Heart right ventricle (tissue), 16 donors: ENCODE data around the gene RPS6KC1. TPM values are rescaled to one million over a fixed set of nuclear protein-coding genes. Genes with fewer than 3 reads are reported as not detected.

Experiments used
- ATAC-seq, 8 donors: fragments of 200-7000 bp; cut with Tn5 transposase; one replicate each; pipeline ENCODE4 v1.9.1; 2020; ENCODE audit warnings: mild to moderate bottlenecking in 8 of 8, moderate library complexity in 8 of 8, moderate number of reproducible peaks in 1 of 8
- DNase-seq, 2 donors: peaks; one replicate each; pipeline ENCODE4 v3.0.0-alpha.2; 2020
- H3K27ac ChIP-seq, 10 donors: fragments of 200-600 bp; sonication (generic) in 2 of 10; one replicate each; pipeline versions ENCODE4 v1.5.0 to v1.8.0; 2020 to 2022; ENCODE audit warnings: mild to moderate bottlenecking in 3 of 10
- H3K27me3 ChIP-seq, 7 donors: fragments of 200-600 bp; one replicate each; pipeline ENCODE4 v1.8.0; 2021 to 2022; ENCODE audit warnings: mild to moderate bottlenecking in 2 of 7
- H3K36me3 ChIP-seq, 9 donors: fragments of 200-600 bp; sonication (generic) in 1 of 9; one replicate each; pipeline versions ENCODE4 v1.5.0 to v1.8.0; 2020 to 2022; ENCODE audit warnings: mild to moderate bottlenecking in 2 of 9
- H3K4me1 ChIP-seq, 9 donors: fragments of 200-600 bp; sonication (generic) in 1 of 9; one replicate each; pipeline versions ENCODE4 v1.5.0 to v1.8.0; 2020 to 2022; ENCODE audit warnings: mild to moderate bottlenecking in 4 of 9
- H3K4me3 ChIP-seq, 10 donors: fragments of 200-600 bp; sonication (generic) in 2 of 10; one replicate each; pipeline versions ENCODE4 v1.5.0 to v1.8.0; 2020 to 2022; ENCODE audit warnings: mild to moderate bottlenecking in 7 of 10, moderate library complexity in 2 of 10
- H3K9me3 ChIP-seq, 11 donors: fragments of 200-600 bp in 10 of 11; sonication (generic) in 2 of 11; one replicate each; pipeline versions ENCODE4 v1.5.0 to v1.8.0; 2013 to 2022; ENCODE audit warnings: mild to moderate bottlenecking in 2 of 11, control low read depth in 1 of 11, moderate library complexity in 1 of 11
- WGBS, 2 donors: extraction: QIAGEN DNeasy Blood & Tissue Kit; methylation state at CpG; one replicate each; pipeline ENCODE4 v1.1.7; 2013; ENCODE audit warnings: inconsistent platforms in 1 of 2; 5-methylcytosine and 5-hydroxymethylcytosine counted together
- intact Hi-C, 10 donors: fragments of 100-400 bp; cut with DNase I; formaldehyde crosslinking; loops; one replicate each; pipeline versions ENCODE4 v1.11.1 to v1.14.2; 2022
- long read RNA-seq, 3 donors: library from polyadenylated mRNA; unstranded; transcript quantifications; one replicate each; pipeline ENCODE4 v2.0.0, GENCODE V29; 2020 to 2021
- polyA plus RNA-seq, 2 donors: library from polyadenylated mRNA; stranded (reverse); fragments of 200-250 nt; gene quantifications; one replicate each; pipeline ENCODE4 v1.2.3, GENCODE V29; 2013
- total RNA-seq, 10 donors: library from RNA; stranded (reverse); fragmentation: NEBNext Ultra II Directional in 3 of 10; extraction: Animal tissue kit (Norgen Biotek cat#: 25700) in 3 of 10; gene quantifications; one replicate each; pipeline versions ENCODE4 v1.2.1 to v1.2.4, GENCODE V29; 2021 to 2023
- TF ChIP-seq, protein P1 (sequence below), 9 donors: fragments of 200-600 bp; sonication (generic) in 2 of 9; IDR thresholded peaks; one replicate each; pipeline versions ENCODE4 v1.5.0 to v1.8.0; 2021 to 2022; ENCODE audit warnings: antibody characterized with exemption in 9 of 9, mild to moderate bottlenecking in 5 of 9, moderate library complexity in 1 of 9
- donor health status: Arrhythmogenic right ventricular cardiomyopathy.
- donor health status: ischemic (EF 13 %, LVEDD 7.1; RV severe dilation, severe dysfunction).
- donor health status: healthy with polysubstance abuse.
- donor health status: DM: no; HTN: yes; CAD: no.
- donor health status: DM: no; HTN: no; CAD: no.
- donor health status: ischemic (EF 25% LVEDD 6.9; RV normal size, moderate dysfunction).
- donor health status: ischemic (EF 25% LVEDD 5.7; RV mildly dilated, moderate dysfunction).
- donor health status: healthy.
- donor health status: DM: yes; HTN: yes; CAD: no.
- donor health status: Ischemic cardiomyopathy.
- donor health status: ischemic (EF 35%, LVEDD 5.7; RV mildly dilated, moderate dysfunction).
- donor health status: nonischemic (EF 11% LVEDD 7.7; RV severe dilation, severe dysfunction).
- donor health status: DM: yes; HTN: yes; CAD: no.
- donor health status: PGD.
- donor health status: ischemic (EF 29% LVEDD 5.4; RV normal size, mild dysfunction).
- donor health status: nonischemic (EF 23%, LVEDD 6.1; RV moderate dilation, normal function).

RPS6KC1 gene, protein sequence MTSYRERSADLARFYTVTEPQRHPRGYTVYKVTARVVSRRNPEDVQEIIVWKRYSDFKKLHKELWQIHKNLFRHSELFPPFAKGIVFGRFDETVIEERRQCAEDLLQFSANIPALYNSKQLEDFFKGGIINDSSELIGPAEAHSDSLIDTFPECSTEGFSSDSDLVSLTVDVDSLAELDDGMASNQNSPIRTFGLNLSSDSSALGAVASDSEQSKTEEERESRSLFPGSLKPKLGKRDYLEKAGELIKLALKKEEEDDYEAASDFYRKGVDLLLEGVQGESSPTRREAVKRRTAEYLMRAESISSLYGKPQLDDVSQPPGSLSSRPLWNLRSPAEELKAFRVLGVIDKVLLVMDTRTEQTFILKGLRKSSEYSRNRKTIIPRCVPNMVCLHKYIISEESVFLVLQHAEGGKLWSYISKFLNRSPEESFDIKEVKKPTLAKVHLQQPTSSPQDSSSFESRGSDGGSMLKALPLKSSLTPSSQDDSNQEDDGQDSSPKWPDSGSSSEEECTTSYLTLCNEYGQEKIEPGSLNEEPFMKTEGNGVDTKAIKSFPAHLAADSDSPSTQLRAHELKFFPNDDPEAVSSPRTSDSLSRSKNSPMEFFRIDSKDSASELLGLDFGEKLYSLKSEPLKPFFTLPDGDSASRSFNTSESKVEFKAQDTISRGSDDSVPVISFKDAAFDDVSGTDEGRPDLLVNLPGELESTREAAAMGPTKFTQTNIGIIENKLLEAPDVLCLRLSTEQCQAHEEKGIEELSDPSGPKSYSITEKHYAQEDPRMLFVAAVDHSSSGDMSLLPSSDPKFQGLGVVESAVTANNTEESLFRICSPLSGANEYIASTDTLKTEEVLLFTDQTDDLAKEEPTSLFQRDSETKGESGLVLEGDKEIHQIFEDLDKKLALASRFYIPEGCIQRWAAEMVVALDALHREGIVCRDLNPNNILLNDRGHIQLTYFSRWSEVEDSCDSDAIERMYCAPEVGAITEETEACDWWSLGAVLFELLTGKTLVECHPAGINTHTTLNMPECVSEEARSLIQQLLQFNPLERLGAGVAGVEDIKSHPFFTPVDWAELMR
- total RNA-seq, result 10 to 100 TPM in 8 of 10 donors, 1 to 10 TPM in 2; 9.1 to 13.8 (median 10.4) TPM
- 1 to 10 TPM; 3.8 to 5.7 TPM for polyA plus RNA-seq
- long read RNA-seq, donor 1, full-length matches to known transcripts, result 9 of 25 reads
- long read RNA-seq, donor 1, partial matches to known transcripts, result 2 of 25 reads
- long read RNA-seq, donor 1, other reads (novel, unspliced or antisense), result 14 of 25 reads
- long read RNA-seq, donor 2, full-length matches to known transcripts, result 9 of 43 reads
- long read RNA-seq, donor 2, partial matches to known transcripts, result 5 of 43 reads
- long read RNA-seq, donor 2, other reads (novel, unspliced or antisense), result 29 of 43 reads
- long read RNA-seq, donor 3, full-length matches to known transcripts, result 13 of 48 reads
- long read RNA-seq, donor 3, partial matches to known transcripts, result 10 of 48 reads
- long read RNA-seq, donor 3, other reads (novel, unspliced or antisense), result 25 of 48 reads

DNA sequence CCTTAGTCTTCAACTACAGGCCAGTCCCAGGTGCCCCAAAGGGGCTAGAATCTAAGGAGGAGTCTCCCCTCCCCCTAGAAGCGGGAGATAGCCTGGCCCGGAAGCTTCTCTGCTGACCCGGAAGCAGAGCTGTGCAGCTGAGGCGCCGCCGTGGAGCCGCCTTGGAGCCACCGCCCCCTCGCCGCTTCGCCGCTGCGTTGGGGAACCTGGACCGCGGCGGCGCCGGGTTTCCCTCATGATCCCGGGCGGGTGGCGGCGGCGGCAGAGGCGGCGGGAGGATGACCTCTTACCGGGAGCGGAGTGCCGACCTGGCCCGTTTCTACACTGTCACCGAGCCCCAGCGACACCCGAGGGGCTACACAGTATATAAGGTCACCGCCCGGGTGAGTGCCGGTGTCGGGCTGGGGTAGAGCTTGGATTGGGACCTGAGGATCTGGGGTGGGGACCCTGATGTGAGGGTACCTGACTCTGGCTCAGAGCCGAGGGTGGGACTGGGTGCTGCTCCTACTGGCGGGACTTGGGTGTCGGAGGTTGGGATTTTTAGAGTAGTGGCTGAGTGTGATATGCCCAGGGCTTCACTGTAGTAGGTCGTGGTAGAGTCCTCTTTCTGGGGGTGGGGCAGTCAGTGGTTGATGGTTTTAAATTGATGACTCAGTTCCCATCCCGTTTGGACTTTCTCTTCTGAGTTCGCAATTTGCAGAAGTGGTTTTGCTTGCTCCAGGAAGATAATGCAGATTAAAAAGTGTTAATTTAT, at the start of gene RPS6KC1:
Gene RPS6KC1 (plus strand): TSS at position 115 of the 754 bp plus-strand sequence. CDS start 164 bp downstream, at position 279.
- TF ChIP-seq, protein P1, sequence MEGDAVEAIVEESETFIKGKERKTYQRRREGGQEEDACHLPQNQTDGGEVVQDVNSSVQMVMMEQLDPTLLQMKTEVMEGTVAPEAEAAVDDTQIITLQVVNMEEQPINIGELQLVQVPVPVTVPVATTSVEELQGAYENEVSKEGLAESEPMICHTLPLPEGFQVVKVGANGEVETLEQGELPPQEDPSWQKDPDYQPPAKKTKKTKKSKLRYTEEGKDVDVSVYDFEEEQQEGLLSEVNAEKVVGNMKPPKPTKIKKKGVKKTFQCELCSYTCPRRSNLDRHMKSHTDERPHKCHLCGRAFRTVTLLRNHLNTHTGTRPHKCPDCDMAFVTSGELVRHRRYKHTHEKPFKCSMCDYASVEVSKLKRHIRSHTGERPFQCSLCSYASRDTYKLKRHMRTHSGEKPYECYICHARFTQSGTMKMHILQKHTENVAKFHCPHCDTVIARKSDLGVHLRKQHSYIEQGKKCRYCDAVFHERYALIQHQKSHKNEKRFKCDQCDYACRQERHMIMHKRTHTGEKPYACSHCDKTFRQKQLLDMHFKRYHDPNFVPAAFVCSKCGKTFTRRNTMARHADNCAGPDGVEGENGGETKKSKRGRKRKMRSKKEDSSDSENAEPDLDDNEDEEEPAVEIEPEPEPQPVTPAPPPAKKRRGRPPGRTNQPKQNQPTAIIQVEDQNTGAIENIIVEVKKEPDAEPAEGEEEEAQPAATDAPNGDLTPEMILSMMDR (IDR thresholded peaks at IDR 0.05), result peak in 2 of 9 donors; percentile 18 to 24
- DNase-seq (peak; percentile 85), ATAC-seq (peak; percentile 98 to 100 (median 99))
- Histone ChIP-seq H3K4me1 (peaks cover 2 to 25% (median 17%) of the 10 kb centered on the region in 9 donors), H3K27me3 (peaks cover 0 to 29% (median 21%) of the 10 kb centered on the region in 7 donors), H3K9me3 (no peaks in the 10 kb centered on the region), H3K4me3 (peak within 1 kb of the TSS; percentile 73 to 99 (median 94)), H3K27ac (peak within 1 kb of the TSS; percentile 1 to 94 (median 78)), H3K36me3 (no peaks in the 10 kb centered on the region)
- intact Hi-C loops, result loop anchor here in 1 of 10 donors (2.0 kb wide), 1 partner anchor 37 kb away; the partner anchor contains the start of gene ANGEL2
- 0% methylated on average over 42 of the region's 42 CpGs for WGBS, 2 donors

DNA sequence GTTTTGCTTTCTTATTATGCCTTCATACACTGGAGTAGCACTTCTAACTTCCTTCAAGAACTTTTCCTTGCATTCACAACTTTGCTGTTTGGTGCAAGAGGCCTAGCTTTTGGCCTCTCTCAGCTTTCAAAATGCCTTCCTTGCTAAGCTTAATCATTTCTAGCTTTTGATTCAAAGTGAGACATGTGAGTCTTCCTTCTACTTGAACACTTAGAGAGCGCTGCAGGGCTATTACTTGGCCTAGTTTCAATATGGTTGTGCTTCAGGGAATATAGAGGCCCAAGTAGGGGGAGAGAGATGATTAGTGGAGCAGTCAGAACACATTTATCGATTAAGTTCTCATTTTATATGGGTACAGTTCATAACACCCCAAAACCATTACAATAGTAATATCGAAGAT, 47.8 kb upstream of the RPS6KC1 start:
- ATAC-seq, result no peak
- H3K4me1 ChIP-seq, result no peaks in the 10 kb centered on the region
- intact Hi-C loops, result no loop called here
- DNase-seq, result no peak
- no peak overlapping the region for H3K27ac ChIP-seq
- no peak overlapping the region for H3K4me3 ChIP-seq
- WGBS, 2 donors, result 95 to 96% methylated on average over 3 of the region's 3 CpGs
- TF ChIP-seq, protein P1 (IDR thresholded peaks at IDR 0.05), result no peak
- H3K9me3 ChIP-seq, result no peaks in the 10 kb centered on the region
- peaks cover 0 to 100% (median 33%) of the 10 kb centered on the region in 9 donors for H3K36me3 ChIP-seq
- no peaks in the 10 kb centered on the region for H3K27me3 ChIP-seq

DNA sequence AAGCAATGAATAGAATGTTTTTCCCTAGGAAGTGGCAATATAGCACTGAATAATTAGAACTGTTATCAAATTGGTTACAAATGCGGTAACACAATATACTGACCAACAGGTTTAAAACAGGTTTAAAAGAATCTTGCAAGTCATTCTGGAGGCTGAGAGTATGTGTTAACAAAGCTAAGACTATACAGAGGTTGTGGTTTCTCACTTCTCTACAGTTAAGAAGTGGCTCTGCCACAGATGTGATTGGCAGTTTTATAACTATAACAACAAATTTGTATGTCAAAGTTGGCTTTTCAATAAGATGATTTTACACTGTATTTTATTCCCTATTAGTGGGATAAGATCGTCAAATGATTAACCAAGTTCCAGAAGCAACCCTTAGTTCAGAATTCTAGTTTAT, 42.5 kb upstream of the RPS6KC1 start:
- peaks cover 0 to 6% (median 2%) of the 10 kb centered on the region in 9 donors for H3K4me1 ChIP-seq
- intact Hi-C loops, result no loop called here
- peaks cover 0 to 95% (median 23%) of the 10 kb centered on the region in 9 donors for H3K36me3 ChIP-seq
- DNase-seq (no peak), ATAC-seq (no peak)
- no peak overlapping the region for H3K27ac ChIP-seq
- TF ChIP-seq, protein P1 (IDR thresholded peaks at IDR 0.05), result no peak
- H3K4me3 ChIP-seq, result no peak overlapping the region
- no peaks in the 10 kb centered on the region for H3K9me3 ChIP-seq
- H3K27me3 ChIP-seq, result no peaks in the 10 kb centered on the region
- 89 to 97% methylated on average over 2 of the region's 2 CpGs for WGBS, 2 donors
